OCI-LY7 (cell line): Measurements from ENCODE around the gene EID3. TPM values are rescaled to one million over a fixed set of nuclear protein-coding genes. Genes with fewer than 3 reads are reported as not detected.
"Not testable (repeated sequence)": the region's sequence is repeated elsewhere in the genome, so short reads cannot be mapped to it uniquely, and the experiment has no call there.

Source experiments
- BruUV-seq: library from RNA; stranded (reverse); fragments of 400-500 nt; replicated peaks from 2 replicates; lab custom pipeline; 2021; lab: Mats Ljungman, UMichigan
- CTCF ChIA-PET: fragments of 300-600 bp; sonication (Branson Sonifier 250); formaldehyde crosslinking; loops from one replicate; lab custom pipeline; 2022; ENCODE audit warnings: antibody characterized with exemption; ENCODE audit not compliant: unreplicated experiment; lab: Charles Lee
- POLR2A ChIA-PET: fragments of 300-600 bp; sonication (Branson Sonifier 250); formaldehyde crosslinking; loops from one replicate; lab custom pipeline; 2022; ENCODE audit warnings: antibody characterized with exemption; lab: Charles Lee
- DNase-seq: peaks from one replicate; pipeline ENCODE4 v3.0.0-alpha.2; 2015; ENCODE audit warnings: low spot score
- H2AFZ ChIP-seq: fragments of 200-600 bp; sonication (generic), shearing (Covaris generic); 2 replicates; pipeline ENCODE4 v1.6.1; 2014; ENCODE audit warnings: mild to moderate bottlenecking, antibody characterized with exemption, low read length, moderate library complexity
- H3K27ac ChIP-seq: fragments of 200-600 bp; sonication (generic); 2 replicates; pipeline ENCODE4 v1.5.1; 2014; ENCODE audit warnings: mixed run types, low read depth, mild to moderate bottlenecking, moderate library complexity, low read length, inconsistent platforms; ENCODE audit not compliant: poor library complexity, severe bottlenecking
- H3K36me3 ChIP-seq: fragments of 200-600 bp; sonication (generic); 2 replicates; pipeline ENCODE4 v1.6.1; 2014; ENCODE audit warnings: mild to moderate bottlenecking, antibody characterized with exemption, low read length, moderate library complexity, mixed read lengths; ENCODE audit not compliant: insufficient read depth
- H3K4me1 ChIP-seq: fragments of 200-600 bp; sonication (generic); 2 replicates; pipeline ENCODE4 v1.5.1; 2014; ENCODE audit warnings: mild to moderate bottlenecking, low read length; ENCODE audit not compliant: insufficient read depth, poor library complexity, severe bottlenecking
- H3K4me2 ChIP-seq: fragments of 200-600 bp; sonication (generic); 2 replicates; pipeline ENCODE4 v1.6.1; 2014; ENCODE audit warnings: mild to moderate bottlenecking, low read length
- H3K4me3 ChIP-seq: fragments of 200-600 bp; sonication (generic); 2 replicates; pipeline ENCODE4 v1.5.1; 2014; ENCODE audit warnings: mild to moderate bottlenecking, low read depth, low read length; ENCODE audit not compliant: poor library complexity, severe bottlenecking
- H3K79me2 ChIP-seq: fragments of 200-600 bp; sonication (generic); 2 replicates; pipeline ENCODE4 v1.6.1; 2016; ENCODE audit warnings: low read depth, mild to moderate bottlenecking, low read length, moderate library complexity, mixed read lengths; ENCODE audit not compliant: insufficient read depth
- H3K9me2 ChIP-seq: fragments of 200-600 bp; sonication (generic); 2 replicates; pipeline ENCODE4 v1.6.1; 2016; ENCODE audit warnings: mild to moderate bottlenecking, low read length, mixed read lengths; ENCODE audit not compliant: insufficient read depth
- H3K9me3 ChIP-seq: fragments of 200-600 bp; sonication (generic); 2 replicates; pipeline ENCODE4 v1.6.1; 2014; ENCODE audit warnings: mild to moderate bottlenecking, mixed run types, low read length, mixed read lengths
- H4K20me1 ChIP-seq: fragments of 200-600 bp; sonication (generic); 2 replicates; pipeline ENCODE4 v1.6.1; 2014; ENCODE audit warnings: mild to moderate bottlenecking, antibody characterized with exemption, low read length, moderate library complexity, mixed read lengths; ENCODE audit not compliant: insufficient read depth
- EZH2phosphoT487 ChIP-seq: fragments of 200-600 bp; sonication (generic); IDR thresholded peaks from 2 replicates; pipeline ENCODE4 v1.6.1; 2018; ENCODE audit warnings: low read depth, borderline replicate concordance, mild to moderate bottlenecking, mixed run types, antibody characterized with exemption, low read length, moderate library complexity, mixed read lengths
- intact Hi-C: fragments of 100-400 bp; cut with micrococcal nuclease; formaldehyde crosslinking; loops from one replicate; pipeline ENCODE4 v1.10.0; 2022; ENCODE audit not compliant: unreplicated experiment
- total RNA-seq, 2 experiments: library from RNA; depleted of rRNA in 1 of 2; stranded (reverse); fragments of >200 nt in 1 of 2; shearing (Covaris generic) in 1 of 2; gene quantifications; 2 replicates each; pipeline ENCODE4 v1.2.3, GENCODE V29; 2014 to 2022
- TF ChIP-seq, protein P1 (sequence below): fragments of 200-600 bp; sonication (generic); conservative IDR thresholded peaks from 2 replicates; pipeline ENCODE4 v1.5.1; 2014; ENCODE audit warnings: mild to moderate bottlenecking, antibody characterized with exemption, low read length, moderate library complexity, mixed read lengths

The EID3 gene
- total RNA-seq, 2 experiments from 2014 or later: 5.1 to 8.2 TPM

DNA sequence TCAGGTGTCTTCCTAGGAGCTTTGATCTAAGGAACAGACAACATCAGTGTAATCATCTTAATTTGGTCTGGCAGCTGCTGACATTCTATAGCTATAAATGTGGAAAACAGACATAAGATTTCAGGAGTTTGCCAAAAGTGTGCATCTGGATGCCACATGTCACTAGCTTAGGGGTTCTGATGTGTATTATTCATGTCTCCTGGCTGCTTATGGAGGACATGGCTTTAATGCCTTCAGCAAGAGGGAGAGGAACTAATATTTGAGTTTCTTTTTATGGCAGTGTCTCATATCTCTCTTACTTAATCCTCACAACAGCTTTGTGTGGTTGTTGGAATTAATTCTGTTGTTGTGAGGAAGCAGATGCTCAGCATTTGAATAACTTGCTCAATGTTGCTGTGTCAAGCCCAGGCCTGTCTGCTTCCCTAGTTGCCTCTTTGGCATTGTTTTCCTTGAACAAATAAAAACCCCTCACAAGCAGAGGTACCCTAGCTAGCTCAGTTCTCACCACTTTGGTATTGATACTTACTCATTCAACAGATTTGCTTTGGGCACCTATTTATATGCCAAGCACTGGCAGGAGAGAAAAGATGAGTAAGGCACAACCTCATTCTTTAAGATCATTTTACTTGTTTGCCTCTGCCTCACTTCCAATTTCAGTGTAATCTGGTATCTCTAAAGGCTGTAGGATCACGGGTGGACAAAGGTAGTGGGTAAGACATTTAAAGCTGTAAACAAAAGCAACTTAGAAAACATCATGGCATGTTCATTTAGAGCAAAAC, 39.8 kb upstream of the EID3 start:
- H3K4me2 ChIP-seq: no peak overlapping the region
- no peak for TF ChIP-seq EZH2phosphoT487
- TF ChIP-seq, protein P1, sequence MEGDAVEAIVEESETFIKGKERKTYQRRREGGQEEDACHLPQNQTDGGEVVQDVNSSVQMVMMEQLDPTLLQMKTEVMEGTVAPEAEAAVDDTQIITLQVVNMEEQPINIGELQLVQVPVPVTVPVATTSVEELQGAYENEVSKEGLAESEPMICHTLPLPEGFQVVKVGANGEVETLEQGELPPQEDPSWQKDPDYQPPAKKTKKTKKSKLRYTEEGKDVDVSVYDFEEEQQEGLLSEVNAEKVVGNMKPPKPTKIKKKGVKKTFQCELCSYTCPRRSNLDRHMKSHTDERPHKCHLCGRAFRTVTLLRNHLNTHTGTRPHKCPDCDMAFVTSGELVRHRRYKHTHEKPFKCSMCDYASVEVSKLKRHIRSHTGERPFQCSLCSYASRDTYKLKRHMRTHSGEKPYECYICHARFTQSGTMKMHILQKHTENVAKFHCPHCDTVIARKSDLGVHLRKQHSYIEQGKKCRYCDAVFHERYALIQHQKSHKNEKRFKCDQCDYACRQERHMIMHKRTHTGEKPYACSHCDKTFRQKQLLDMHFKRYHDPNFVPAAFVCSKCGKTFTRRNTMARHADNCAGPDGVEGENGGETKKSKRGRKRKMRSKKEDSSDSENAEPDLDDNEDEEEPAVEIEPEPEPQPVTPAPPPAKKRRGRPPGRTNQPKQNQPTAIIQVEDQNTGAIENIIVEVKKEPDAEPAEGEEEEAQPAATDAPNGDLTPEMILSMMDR: no peak
- no peaks in the 10 kb centered on the region for H3K4me1 ChIP-seq
- H3K79me2 ChIP-seq: no peaks in the 10 kb centered on the region
- H3K4me3 ChIP-seq: no peak overlapping the region
- H2AFZ ChIP-seq: no peak overlapping the region
- no TSS peak for BruUV-seq
- H3K9me3 ChIP-seq: no peaks in the 10 kb centered on the region
- H4K20me1 ChIP-seq: no peaks in the 10 kb centered on the region
- H3K27ac ChIP-seq: no peak overlapping the region
- ChIA-PET CTCF (no interaction called here), POLR2A (interaction anchor here (0.6 to 0.8 kb wide), 3 partner anchors 47 to 78 kb away, joined by 3 read pairs; no protein-coding TSS in a partner anchor)
- H3K9me2 ChIP-seq: no peaks in the 10 kb centered on the region
- DNase-seq: no peak
- no peaks in the 10 kb centered on the region for H3K36me3 ChIP-seq
- intact Hi-C loops: no loop called here

DNA sequence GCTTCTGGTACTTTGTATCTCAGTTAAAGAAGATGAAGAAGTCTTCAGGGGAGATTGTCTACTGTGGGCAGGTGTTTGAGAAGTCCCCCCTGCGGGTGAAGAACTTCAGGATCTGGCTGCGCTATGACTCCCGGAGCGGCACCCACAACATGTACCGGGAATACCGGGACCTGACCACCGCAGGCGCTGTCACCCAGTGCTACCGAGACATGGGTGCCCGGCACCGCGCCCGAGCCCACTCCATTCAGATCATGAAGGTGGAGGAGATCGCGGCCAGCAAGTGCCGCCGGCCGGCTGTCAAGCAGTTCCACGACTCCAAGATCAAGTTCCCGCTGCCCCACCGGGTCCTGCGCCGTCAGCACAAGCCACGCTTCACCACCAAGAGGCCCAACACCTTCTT, 38.1 kb upstream of the EID3 start:
- POLR2A ChIA-PET, H4K20me1 ChIP-seq, CTCF ChIA-PET: not testable (repeated sequence)

DNA sequence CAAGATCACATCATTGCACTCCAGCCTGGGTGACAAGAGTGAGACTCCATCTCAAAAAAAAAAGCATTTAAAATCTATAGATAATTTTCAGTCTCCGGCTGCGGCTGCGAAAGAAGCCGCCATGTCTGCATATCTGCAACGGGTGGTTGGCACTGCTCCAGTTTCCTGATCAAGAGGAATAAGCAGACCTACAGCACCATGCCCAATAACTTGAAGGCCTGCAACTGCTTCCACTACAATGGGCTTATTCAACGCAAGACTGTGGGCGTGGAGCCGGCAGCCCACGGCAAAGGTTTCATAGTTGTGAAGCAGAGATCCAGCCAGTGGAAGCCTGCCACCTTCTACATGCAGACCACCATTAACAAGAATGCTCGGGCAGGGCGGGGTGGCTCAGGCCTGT, 30.6 kb upstream of the EID3 start:
- no peak overlapping the region for H3K4me2 ChIP-seq
- no TSS peak for BruUV-seq
- no peak overlapping the region for H2AFZ ChIP-seq
- H3K4me1 ChIP-seq: peaks cover 23% of the 10 kb centered on the region
- no peaks in the 10 kb centered on the region for H3K9me3 ChIP-seq
- H3K9me2 ChIP-seq: no peaks in the 10 kb centered on the region
- no peaks in the 10 kb centered on the region for H3K79me2 ChIP-seq
- no peaks in the 10 kb centered on the region for H4K20me1 ChIP-seq
- TF ChIP-seq, protein P1: no peak
- TF ChIP-seq EZH2phosphoT487: no peak
- ChIA-PET POLR2A (no interaction called here), CTCF (no interaction called here)
- no peak for DNase-seq
- no peak overlapping the region for H3K27ac ChIP-seq
- H3K36me3 ChIP-seq: no peaks in the 10 kb centered on the region
- H3K4me3 ChIP-seq: no peak overlapping the region
- intact Hi-C loops: no loop called here

More for the DNA sequence above, 38.1 kb upstream of the EID3 start:
- H3K9me2 ChIP-seq, DNase-seq, H3K27ac ChIP-seq, H3K36me3 ChIP-seq, H2AFZ ChIP-seq, H3K4me3 ChIP-seq, intact Hi-C loops, H3K4me1 ChIP-seq, H3K79me2 ChIP-seq, H3K9me3 ChIP-seq, H3K4me2 ChIP-seq: not testable (repeated sequence)
- BruUV-seq: TSS peak; percentile 96
